DOHH2 (cell line): ENCODE measurements around the gene WDFY2.

ENCODE experiments used
- CTCF ChIP-seq: fragments of 200-600 bp; sonication (generic); IDR thresholded peaks from one replicate; pipeline ENCODE4 v1.5.1; 2014; ENCODE audit warnings: antibody characterized with exemption, mild to moderate bottlenecking, low read depth, low read length; ENCODE audit not compliant: poor library complexity, severe bottlenecking
- EZH2phosphoT487 ChIP-seq: fragments of 200-600 bp; sonication (generic); IDR thresholded peaks from 2 replicates; pipeline ENCODE4 v1.6.1; 2017; ENCODE audit warnings: borderline replicate concordance, mild to moderate bottlenecking, antibody characterized with exemption, low read length, moderate library complexity, mixed read lengths

DNA sequence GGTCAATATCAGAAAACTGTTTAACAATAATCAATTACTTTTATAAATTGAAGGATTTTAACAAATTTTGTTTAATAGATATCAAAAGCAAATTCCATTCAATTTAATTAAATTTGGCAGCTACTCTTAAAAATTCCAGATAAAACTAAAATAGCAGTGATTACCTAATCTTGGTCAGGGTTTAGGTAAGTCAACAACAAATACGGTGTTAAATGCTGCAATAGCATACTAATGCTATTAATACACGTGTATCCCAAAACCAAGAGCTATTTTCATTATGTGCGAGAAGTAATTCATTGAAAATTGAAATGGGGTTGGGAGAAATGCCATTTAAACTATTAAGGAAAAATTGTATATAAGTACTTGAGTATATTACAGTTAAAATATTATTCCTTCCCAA is 114.1 kb downstream of the WDFY2 start:
- TF ChIP-seq CTCF (no peak), EZH2phosphoT487 (no peak)
